ENCODE measurements around the gene SDHAF2.
"Not testable (repeated sequence)": the region's sequence is repeated elsewhere in the genome, so short reads cannot be mapped to it uniquely, and the experiment has no call there.

SDHAF2 gene

GRCh38 chr11:61429691-61430582 lies at the start of gene SDHAF2, which contains the start of gene CPSF7:
Gene SDHAF2 (plus strand): TSS chr11:61430124. CDS start chr11:61430147, 23 bp downstream.
Gene CPSF7 (minus strand): TSS chr11:61429975. CDS start chr11:61429235, 740 bp downstream.
- DNase-seq (ENCODE audit: extremely low read depth in 1 of 2, low read depth in 1 of 2): peak; percentile 96 to 99

GRCh38 chr11:61380884-61381283 lies 49.0 kb upstream of the SDHAF2 start:
- DNase-seq (ENCODE audit: extremely low read depth in 1 of 2, low read depth in 1 of 2): no peak

- DNase-seq (ENCODE audit: extremely low read depth in 1 of 2, low read depth in 1 of 2): not testable (repeated sequence)
Measured at GRCh38 chr11:61383859-61384258, 46.1 kb upstream of the SDHAF2 start.

GRCh38 chr11:61384271-61385242 lies 45.4 kb upstream of the SDHAF2 start:
- no peak for DNase-seq (ENCODE audit: extremely low read depth in 1 of 2, low read depth in 1 of 2)

- no peak for DNase-seq (ENCODE audit: extremely low read depth in 1 of 2, low read depth in 1 of 2)
Measured at GRCh38 chr11:61390161-61390560, 39.8 kb upstream of the SDHAF2 start.

GRCh38 chr11:61392981-61393595 lies 36.8 kb upstream of the SDHAF2 start:
- no peak for DNase-seq (ENCODE audit: extremely low read depth in 1 of 2, low read depth in 1 of 2)

GRCh38 chr11:61401173-61401572 lies 28.8 kb upstream of the SDHAF2 start:
- no peak for DNase-seq (ENCODE audit: extremely low read depth in 1 of 2, low read depth in 1 of 2)

GRCh38 chr11:61401573-61401972 lies 28.4 kb upstream of the SDHAF2 start:
- DNase-seq (ENCODE audit: extremely low read depth in 1 of 2, low read depth in 1 of 2): no peak

- DNase-seq (ENCODE audit: extremely low read depth in 1 of 2, low read depth in 1 of 2): no peak
Measured at GRCh38 chr11:61403658-61404057, 26.3 kb upstream of the SDHAF2 start.

- DNase-seq (ENCODE audit: extremely low read depth in 1 of 2, low read depth in 1 of 2): no peak
Measured at GRCh38 chr11:61404103-61404502, 25.8 kb upstream of the SDHAF2 start.

GRCh38 chr11:61404641-61405040 lies 25.3 kb upstream of the SDHAF2 start:
- DNase-seq (ENCODE audit: extremely low read depth in 1 of 2, low read depth in 1 of 2): no peak

GRCh38 chr11:61406067-61406466 lies 23.9 kb upstream of the SDHAF2 start:
- no peak for DNase-seq (ENCODE audit: extremely low read depth in 1 of 2, low read depth in 1 of 2)

- DNase-seq (ENCODE audit: extremely low read depth in 1 of 2, low read depth in 1 of 2): no peak
Measured at GRCh38 chr11:61406991-61407728, 22.8 kb upstream of the SDHAF2 start.

- no peak for DNase-seq (ENCODE audit: extremely low read depth in 1 of 2, low read depth in 1 of 2)
Measured at GRCh38 chr11:61411589-61411988, 18.3 kb upstream of the SDHAF2 start.

- no peak for DNase-seq (ENCODE audit: extremely low read depth in 1 of 2, low read depth in 1 of 2)
Measured at GRCh38 chr11:61413496-61413895, 16.4 kb upstream of the SDHAF2 start.

GRCh38 chr11:61414547-61414946 lies 15.4 kb upstream of the SDHAF2 start:
- no peak for DNase-seq (ENCODE audit: extremely low read depth in 1 of 2, low read depth in 1 of 2)

GRCh38 chr11:61415381-61415780 lies 14.5 kb upstream of the SDHAF2 start:
- no peak for DNase-seq (ENCODE audit: extremely low read depth in 1 of 2, low read depth in 1 of 2)

GRCh38 chr11:61416941-61417340 lies 13.0 kb upstream of the SDHAF2 start:
- no peak for DNase-seq (ENCODE audit: extremely low read depth in 1 of 2, low read depth in 1 of 2)

- no peak for DNase-seq (ENCODE audit: extremely low read depth in 1 of 2, low read depth in 1 of 2)
Measured at GRCh38 chr11:61417670-61418069, 12.3 kb upstream of the SDHAF2 start.

GRCh38 chr11:61418136-61418535 lies 11.8 kb upstream of the SDHAF2 start:
- no peak for DNase-seq (ENCODE audit: extremely low read depth in 1 of 2, low read depth in 1 of 2)

All from stimulated activated CD8-positive, alpha-beta memory T cell treated with anti-CD3 and anti-CD28 coated beads, Interleukin-7, amount 100 ng/mL, for 48 hours (primary cell).